SU-DHL-6 (cell line): ENCODE results near the gene DOK6.

Experiments
- H2AFZ ChIP-seq: fragments of 200-600 bp; sonication (generic); 2 replicates; pipeline ENCODE4 v1.6.1; 2014; ENCODE audit warnings: low read depth, mild to moderate bottlenecking, moderate library complexity, mixed read lengths, antibody characterized with exemption, low read length; ENCODE audit not compliant: severe bottlenecking
- H3F3A ChIP-seq: fragments of 200-600 bp; shearing (Covaris generic); 2 replicates; pipeline ENCODE4 v1.6.0; 2016; ENCODE audit warnings: antibody characterized with exemption, mild to moderate bottlenecking; ENCODE audit not compliant: insufficient read depth
- H3K27ac ChIP-seq: fragments of 200-600 bp; sonication (generic); 2 replicates; pipeline ENCODE4 v1.5.1; 2016; ENCODE audit warnings: low read depth, mild to moderate bottlenecking, low read length, moderate library complexity, mixed read lengths
- H3K27me3 ChIP-seq: fragments of 200-600 bp; sonication (generic), shearing (Covaris generic); 2 replicates; pipeline ENCODE4 v1.6.0; 2014; ENCODE audit warnings: mild to moderate bottlenecking, low read length
- H3K36me3 ChIP-seq: fragments of 200-600 bp; sonication (generic); 2 replicates; pipeline ENCODE4 v1.6.1; 2014; ENCODE audit warnings: mild to moderate bottlenecking, low read length, mixed read lengths
- H3K4me2 ChIP-seq: fragments of 300-600, 200-600 bp; shearing (Covaris generic), sonication (generic); 2 replicates; pipeline ENCODE4 v1.6.0; 2014; ENCODE audit warnings: low read length, low read depth, mild to moderate bottlenecking; ENCODE audit not compliant: poor library complexity, severe bottlenecking
- H3K4me3 ChIP-seq: fragments of 200-600 bp; sonication (generic); 2 replicates; pipeline ENCODE4 v1.5.1; 2014; ENCODE audit warnings: antibody characterized with exemption, low read length, mild to moderate bottlenecking, mixed read lengths; ENCODE audit not compliant: insufficient read depth, poor library complexity, severe bottlenecking
- H3K79me2 ChIP-seq: fragments of 200-600 bp; sonication (generic); 2 replicates; pipeline ENCODE4 v1.6.1; 2014; ENCODE audit warnings: mild to moderate bottlenecking, low read length, moderate library complexity; ENCODE audit not compliant: insufficient read depth
- H3K9ac ChIP-seq: fragments of 200-600 bp; sonication (generic); 2 replicates; pipeline ENCODE4 v1.7.0; 2014; ENCODE audit warnings: mild to moderate bottlenecking, low read length
- H3K9me2 ChIP-seq: fragments of 200-600 bp; sonication (generic); replicated peaks from 2 replicates; pipeline ENCODE4 v1.6.1; 2014; ENCODE audit warnings: low read length; ENCODE audit not compliant: insufficient read depth
- H3K9me3 ChIP-seq: fragments of 200-600 bp; sonication (generic); 2 replicates; pipeline ENCODE4 v1.6.1; 2014; ENCODE audit warnings: low read length, mixed read lengths; ENCODE audit not compliant: insufficient read depth
- H4K20me1 ChIP-seq: fragments of 200-600 bp; sonication (generic); 2 replicates; pipeline ENCODE4 v1.6.1; 2014; ENCODE audit warnings: low read depth, mild to moderate bottlenecking, antibody characterized with exemption, low read length, moderate library complexity, mixed read lengths
- CTCF ChIP-seq: fragments of 200-600 bp; sonication (generic); IDR thresholded peaks from one replicate; pipeline ENCODE4 v1.5.1; 2017; ENCODE audit warnings: antibody characterized with exemption, mild to moderate bottlenecking, low read length, moderate library complexity; ENCODE audit not compliant: insufficient read depth, poor library complexity, severe bottlenecking
- EZH2phosphoT487 ChIP-seq: fragments of 200-600 bp; sonication (generic), shearing (Covaris generic); conservative IDR thresholded peaks from 2 replicates; pipeline ENCODE4 v1.6.1; 2018; ENCODE audit warnings: mild to moderate bottlenecking, antibody characterized with exemption, low read length, moderate library complexity, mixed read lengths

The DOK6 gene

GRCh38 chr18:69387186-69387585, 13.5 kb upstream of the DOK6 start:
- Histone ChIP-seq H2AFZ (no peak overlapping the region), H3F3A (no peaks in the 10 kb centered on the region), H3K36me3 (no peaks in the 10 kb centered on the region), H3K4me2 (no peak overlapping the region), H3K4me3 (no peak overlapping the region), H3K27ac (no peak overlapping the region), H3K9ac (no peak overlapping the region), H3K9me2 (no peaks in the 10 kb centered on the region), H4K20me1 (no peaks in the 10 kb centered on the region), H3K9me3 (no peaks in the 10 kb centered on the region), H3K79me2 (no peaks in the 10 kb centered on the region), H3K27me3 (no peaks in the 10 kb centered on the region)
- no peak for TF ChIP-seq CTCF
- TF ChIP-seq EZH2phosphoT487: no peak

- no peak for TF ChIP-seq CTCF
- no peak for TF ChIP-seq EZH2phosphoT487
- H3K9me2 ChIP-seq: no peaks in the 10 kb centered on the region
- no peak overlapping the region for H3K27ac ChIP-seq
- no peak overlapping the region for H3K4me2 ChIP-seq
- no peaks in the 10 kb centered on the region for H3F3A ChIP-seq
- no peaks in the 10 kb centered on the region for H3K36me3 ChIP-seq
- no peak overlapping the region for H2AFZ ChIP-seq
- H4K20me1 ChIP-seq: no peaks in the 10 kb centered on the region
- no peak overlapping the region for H3K4me3 ChIP-seq
- no peak overlapping the region for H3K9ac ChIP-seq
- no peaks in the 10 kb centered on the region for H3K27me3 ChIP-seq
- H3K79me2 ChIP-seq: no peaks in the 10 kb centered on the region
- no peaks in the 10 kb centered on the region for H3K9me3 ChIP-seq
These were observed 12.5 kb upstream of the DOK6 start for GRCh38 chr18:69388222-69388621.

- Histone ChIP-seq H3F3A (no peaks in the 10 kb centered on the region), H3K27me3 (no peaks in the 10 kb centered on the region), H2AFZ (no peak overlapping the region), H3K9me3 (no peaks in the 10 kb centered on the region), H3K36me3 (no peaks in the 10 kb centered on the region), H3K4me2 (no peak overlapping the region), H4K20me1 (no peaks in the 10 kb centered on the region), H3K79me2 (no peaks in the 10 kb centered on the region), H3K9me2 (no peaks in the 10 kb centered on the region), H3K9ac (no peak overlapping the region), H3K27ac (no peak overlapping the region), H3K4me3 (no peak overlapping the region)
- TF ChIP-seq CTCF (no peak), EZH2phosphoT487 (no peak)
These were observed 3.6 kb upstream of the DOK6 start for GRCh38 chr18:69397096-69397495.

GRCh38 chr18:69399253-69399652, 1.4 kb upstream of the DOK6 start:
- Histone ChIP-seq H3K36me3 (no peaks in the 10 kb centered on the region), H3K79me2 (no peaks in the 10 kb centered on the region), H4K20me1 (no peaks in the 10 kb centered on the region), H3K9ac (no peak overlapping the region), H3K27ac (no peak overlapping the region), H3K4me2 (no peak overlapping the region), H3K27me3 (no peaks in the 10 kb centered on the region), H3K9me3 (no peaks in the 10 kb centered on the region), H3K4me3 (no peak overlapping the region), H2AFZ (no peak overlapping the region), H3K9me2 (0 out of 2 replicates have a peak, but pooled peaks cover under 1% of the 10 kb centered on the region), H3F3A (no peaks in the 10 kb centered on the region)
- TF ChIP-seq CTCF (no peak), EZH2phosphoT487 (no peak)
